B cell (primary cell): ENCODE results near the gene QSER1. TPM values are rescaled to one million over a fixed set of nuclear protein-coding genes. Genes with fewer than 3 reads are reported as not detected.

Experiments
- ATAC-seq: fragments of 200-7000 bp; cut with Tn5 transposase; one replicate; pipeline ENCODE4 v1.10.0; 2021; ENCODE audit warnings: low read depth, mild to moderate bottlenecking, moderate number of reproducible peaks, moderate library complexity
- CTCF ChIA-PET: fragments of 350-600 bp; sonication (Branson Sonifier 250); formaldehyde crosslinking; loops from one replicate; lab custom pipeline; 2021; ENCODE audit warnings: antibody characterized with exemption, inconsistent platforms; lab: Charles Lee
- POLR2A ChIA-PET: fragments of 350-600 bp; sonication (Branson Sonifier 250); formaldehyde crosslinking; loops from one replicate; lab custom pipeline; 2021; ENCODE audit warnings: antibody characterized with exemption; lab: Charles Lee
- DNase-seq: peaks from one replicate; pipeline ENCODE4 v3.0.0; 2013
- H2AFZ ChIP-seq: 2 replicates; pipeline ENCODE4 v1.6.1; 2012; ENCODE audit warnings: mild to moderate bottlenecking, low read depth, low read length; ENCODE audit not compliant: insufficient read depth, poor library complexity, severe bottlenecking
- H3K27ac ChIP-seq, 2 donors: 1 replicate in 1 of 2; 2 replicates in 1 of 2; pipeline ENCODE4 v1.5.1; 2012 to 2013; ENCODE audit warnings: low read length in 2 of 2, mild to moderate bottlenecking in 2 of 2, moderate library complexity in 1 of 2
- H3K27me3 ChIP-seq, 4 experiments: fragments of 200-600 bp in 1 of 4; sonication (generic) in 1 of 4; replicated peaks in 1 of 4; 1 replicate in 2 of 4; 2 replicates in 2 of 4; pipeline versions ENCODE4 v1.6.1 to v1.7.0; 2013 to 2016; ENCODE audit warnings: low read length in 3 of 4, mild to moderate bottlenecking in 2 of 4, mixed read lengths in 1 of 4, moderate library complexity in 1 of 4; ENCODE audit not compliant: insufficient read depth in 4 of 4, control insufficient read depth in 3 of 4; ENCODE audit errors: control extremely low read depth in 1 of 4
- H3K36me3 ChIP-seq, 2 experiments: replicated peaks in 1 of 2; 1 replicate in 1 of 2; 2 replicates in 1 of 2; pipeline versions ENCODE4 v1.6.1 to v1.7.1; 2013; ENCODE audit warnings: low read length in 1 of 2; ENCODE audit not compliant: insufficient read depth in 2 of 2, control insufficient read depth in 1 of 2; ENCODE audit errors: control extremely low read depth in 1 of 2, extremely low read depth in 1 of 2
- H3K4me1 ChIP-seq, 2 donors: fragments of 200-600 bp in 1 of 2; sonication (generic) in 1 of 2; 1 replicate in 1 of 2; 2 replicates in 1 of 2; pipeline versions ENCODE4 v1.5.1 to v1.6.1; 2013 to 2017; ENCODE audit warnings: low read length in 2 of 2; ENCODE audit not compliant: control insufficient read depth in 2 of 2, insufficient read depth in 2 of 2
- H3K4me2 ChIP-seq: replicated peaks from 2 replicates; pipeline ENCODE3; 2012; ENCODE audit warnings: mild to moderate bottlenecking, low read depth, low read length; ENCODE audit not compliant: poor library complexity, severe bottlenecking
- H3K4me3 ChIP-seq, 5 experiments: fragments of 200-600 bp in 1 of 5; sonication (generic) in 1 of 5; 1 replicate in 3 of 5; 2 replicates in 2 of 5; pipeline versions ENCODE4 v1.5.1 to v1.7.0; 2011 to 2016; ENCODE audit warnings: low read length in 4 of 5, mild to moderate bottlenecking in 4 of 5, low read depth in 2 of 5, control low read depth in 1 of 5, moderate library complexity in 1 of 5; ENCODE audit not compliant: insufficient read depth in 1 of 5; ENCODE audit errors: control extremely low read depth in 1 of 5, extremely low read depth in 1 of 5
- H3K79me2 ChIP-seq: fragments of 200-600 bp; sonication (generic); one replicate; pipeline ENCODE4 v1.6.0; 2016; ENCODE audit warnings: low read length; ENCODE audit not compliant: control insufficient read depth, insufficient read depth
- H3K9ac ChIP-seq: fragments of 200-600 bp; sonication (generic); 2 replicates; pipeline ENCODE4 v1.6.1; 2017; ENCODE audit warnings: mild to moderate bottlenecking, low read length, moderate library complexity
- H3K9me3 ChIP-seq, 3 donors: one replicate each; pipeline versions ENCODE4 v1.6.1 to v1.7.1; 2013; ENCODE audit warnings: low read length in 2 of 3; ENCODE audit not compliant: control insufficient read depth in 2 of 3, insufficient read depth in 1 of 3; ENCODE audit errors: control extremely low read depth in 1 of 3
- H4K20me1 ChIP-seq: 2 replicates; pipeline ENCODE4 v1.6.0; 2012; ENCODE audit warnings: mild to moderate bottlenecking, low read length; ENCODE audit not compliant: insufficient read depth, control insufficient read depth, poor library complexity, severe bottlenecking
- H3K27ac Mint-ChIP-seq: one replicate; pipeline ENCODE4 v1.8.0; 2021; ENCODE audit warnings: mixed read lengths
- H3K27me3 Mint-ChIP-seq: one replicate; pipeline ENCODE4 v1.8.0; 2021; ENCODE audit warnings: mixed read lengths
- H3K4me1 Mint-ChIP-seq: one replicate; pipeline ENCODE4 v1.8.0; 2021; ENCODE audit warnings: mixed read lengths
- H3K4me3 Mint-ChIP-seq: one replicate; pipeline ENCODE4 v1.8.0; 2021; ENCODE audit warnings: mixed read lengths
- H3K9me3 Mint-ChIP-seq: one replicate; pipeline ENCODE4 v1.8.0; 2022; ENCODE audit warnings: mixed read lengths; ENCODE audit not compliant: insufficient read depth
- CTCF ChIP-seq: fragments of 200-600 bp; IDR thresholded peaks from one replicate; pipeline ENCODE4 v1.8.0; 2022; ENCODE audit warnings: antibody characterized with exemption, mild to moderate bottlenecking
- EZH2 ChIP-seq: IDR thresholded peaks from 2 replicates; pipeline ENCODE4 v1.6.1; 2012; ENCODE audit warnings: borderline replicate concordance, low read depth, mild to moderate bottlenecking, moderate library complexity, low read length; ENCODE audit not compliant: insufficient read depth, poor library complexity, severe bottlenecking
- WGBS: methylation state at CpG from one replicate; pipeline ENCODE4 v1.1.5; 2013; ENCODE audit warnings: missing lambda C conversion rate; ENCODE audit not compliant: insufficient coverage; 5-methylcytosine and 5-hydroxymethylcytosine counted together
- intact Hi-C: fragments of 100-400 bp; cut with micrococcal nuclease; formaldehyde crosslinking; loops from one replicate; pipeline ENCODE4 v1.10.0; 2022
- polyA plus RNA-seq: library from polyadenylated mRNA; depleted of rRNA; stranded (reverse); fragments of >200 nt; gene quantifications from 2 replicates; pipeline ENCODE4 v1.2.3, GENCODE V29; 2012
- total RNA-seq, 2 donors: library from RNA; stranded (reverse); fragments of 120-200 nt in 1 of 2; gene quantifications; 1 replicate in 1 of 2; 2 replicates in 1 of 2; pipeline versions ENCODE4 v1.2.3 to v1.2.4, GENCODE V29; 2013 to 2022

Gene QSER1
- total and polyA plus RNA-seq, 2 donors (not counting 1 experiment from before 2014, with no cell fraction given) = 2.5 to 23.1 TPM

GRCh38 chr11:32911413-32911812 lies 18.8 kb downstream of the QSER1 start:
- Histone ChIP-seq H3K79me2 (peaks cover 43% of the 10 kb centered on the region), H4K20me1 (peaks cover 20% of the 10 kb centered on the region), H3K27ac (no peak overlapping the region), H3K4me2 (no peak overlapping the region), H3K36me3 (peaks cover 0 to 1% of the 10 kb centered on the region in 2 experiments), H3K4me3 (no peak overlapping the region), H3K9ac (no peak overlapping the region), H3K9me3 (peaks cover 0 to 1% (median 0%) of the 10 kb centered on the region in 3 donors), H3K27me3 (no peaks in the 10 kb centered on the region), H3K4me1 (no peaks in the 10 kb centered on the region), H2AFZ (no peak overlapping the region)
- POLR2A ChIA-PET = no interaction called here
- no peak overlapping the region for H3K4me3 Mint-ChIP-seq
- no peak for TF ChIP-seq CTCF
- TF ChIP-seq EZH2 = no peak
- DNase-seq (no peak), ATAC-seq (no peak)
- peaks cover 12% of the 10 kb centered on the region for H3K4me1 Mint-ChIP-seq
- no peaks in the 10 kb centered on the region for H3K27me3 Mint-ChIP-seq
- intact Hi-C loops = no loop called here
- CTCF ChIA-PET = interaction anchor here (0.9 kb wide), 1 partner anchor 17 kb away, joined by 3 read pairs; no protein-coding TSS in a partner anchor
- no peak overlapping the region for H3K27ac Mint-ChIP-seq
- no peaks in the 10 kb centered on the region for H3K9me3 Mint-ChIP-seq
- WGBS = 100% methylated on average over 2 of the region's 3 CpGs

GRCh38 chr11:32913445-32913844 lies 20.8 kb downstream of the QSER1 start:
- Histone ChIP-seq H3K79me2 (peaks cover 44% of the 10 kb centered on the region), H3K4me3 (no peak overlapping the region), H2AFZ (no peak overlapping the region), H3K27me3 (no peaks in the 10 kb centered on the region), H3K9ac (no peak overlapping the region), H4K20me1 (peaks cover 11% of the 10 kb centered on the region), H3K36me3 (no peaks in the 10 kb centered on the region), H3K27ac (no peak overlapping the region), H3K4me2 (no peak overlapping the region), H3K4me1 (no peaks in the 10 kb centered on the region), H3K9me3 (peaks cover 0 to 1% (median 0%) of the 10 kb centered on the region in 3 donors)
- intact Hi-C loops = no loop called here
- no peak for TF ChIP-seq CTCF
- no peak for TF ChIP-seq EZH2
- ChIA-PET POLR2A (no interaction called here), CTCF (no interaction called here)
- Mint-ChIP-seq H3K27me3 (no peaks in the 10 kb centered on the region), H3K9me3 (no peaks in the 10 kb centered on the region), H3K27ac (no peak overlapping the region), H3K4me1 (peaks cover 11% of the 10 kb centered on the region), H3K4me3 (no peak overlapping the region)
- WGBS = no CpG with 5 or more reads among the region's 7 CpGs
- ATAC-seq = no peak
- no peak for DNase-seq
